GM18907 (cell line): ENCODE measurements around the gene GANAB.
"Not testable (repeated sequence)": the region's sequence is repeated elsewhere in the genome, so short reads cannot be mapped to it uniquely, and the experiment has no call there.

Experiments
- ATAC-seq: cut with Tn5 transposase; IDR thresholded peaks from one replicate; pipeline ENCODE4 v1.9.1; 2021; ENCODE audit warnings: mild to moderate bottlenecking, moderate library complexity; ENCODE audit not compliant: unreplicated experiment

The GANAB gene

GRCh38 chr11:62621567-62622470 is 24.6 kb downstream of the GANAB start, which contains the start of gene B3GAT3:
Gene B3GAT3, minus strand, starts transcription at chr11:62621986. Its CDS starts 39 bp downstream, at chr11:62621947.
- peak; percentile 91 for ATAC-seq

DNA sequence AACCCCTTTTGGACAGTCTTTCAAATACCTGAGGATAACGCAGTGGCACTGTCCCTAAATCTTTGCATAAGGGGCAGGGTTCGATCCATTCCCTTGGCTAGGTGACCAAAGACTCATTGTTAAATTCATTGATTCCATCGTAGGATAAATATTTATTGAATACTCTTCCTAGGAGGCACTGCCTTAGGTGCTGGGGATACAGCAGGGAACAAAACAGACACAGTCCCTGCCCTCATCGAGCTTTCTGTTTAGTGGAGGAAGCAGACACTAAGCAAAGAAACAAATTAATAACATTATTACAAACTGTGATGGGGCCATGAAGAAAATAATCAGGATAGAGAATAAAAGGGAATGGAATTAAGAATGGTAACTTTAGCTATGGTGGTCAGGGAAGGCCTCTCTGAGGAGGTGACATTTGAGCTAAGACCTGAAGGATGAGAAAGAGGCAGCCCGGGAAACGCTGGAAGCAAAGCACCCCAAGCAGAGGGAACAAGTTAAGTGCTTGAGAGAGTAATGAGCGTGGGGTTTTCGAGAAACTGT is 25.3 kb downstream of the GANAB start:
- no peak for ATAC-seq

GRCh38 chr11:62616957-62617356 is 29.5 kb downstream of the GANAB start:
- ATAC-seq = not testable (repeated sequence)

- no peak for ATAC-seq
These were observed 30.9 kb downstream of the GANAB start for GRCh38 chr11:62615521-62615920.

DNA sequence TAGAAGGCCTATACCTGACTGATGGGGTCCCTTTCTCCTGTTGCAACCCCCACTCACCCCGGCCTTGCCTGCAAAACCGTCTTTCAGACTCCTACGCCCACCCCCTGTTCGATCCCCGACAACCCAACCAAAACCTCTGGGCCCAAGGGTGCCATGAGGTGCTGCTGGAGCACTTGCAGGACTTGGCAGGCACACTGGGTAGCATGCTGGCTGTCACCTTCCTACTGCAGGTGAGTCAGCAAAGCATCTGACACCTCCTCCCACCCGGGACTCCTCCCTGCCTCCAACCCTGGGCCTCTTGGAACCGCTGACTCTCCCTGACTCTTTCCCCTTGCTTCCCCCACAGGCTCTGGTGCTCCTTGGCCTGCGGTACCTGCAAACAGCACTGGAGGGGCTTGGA is 32.1 kb downstream of the GANAB start:
- no peak for ATAC-seq

GRCh38 chr11:62613291-62613778 is 33.1 kb downstream of the GANAB start:
- peak; percentile 2 for ATAC-seq

GRCh38 chr11:62612366-62613290 is 33.8 kb downstream of the GANAB start, which contains the start of the genes EML3 and ROM1:
Gene EML3, minus strand, starts transcription at chr11:62612775. Its CDS starts 318 bp downstream, at chr11:62612457.
Gene ROM1, plus strand, starts transcription at chr11:62613257. Its CDS starts 25 bp downstream, at chr11:62613282.
- ATAC-seq = peak; percentile 70

DNA sequence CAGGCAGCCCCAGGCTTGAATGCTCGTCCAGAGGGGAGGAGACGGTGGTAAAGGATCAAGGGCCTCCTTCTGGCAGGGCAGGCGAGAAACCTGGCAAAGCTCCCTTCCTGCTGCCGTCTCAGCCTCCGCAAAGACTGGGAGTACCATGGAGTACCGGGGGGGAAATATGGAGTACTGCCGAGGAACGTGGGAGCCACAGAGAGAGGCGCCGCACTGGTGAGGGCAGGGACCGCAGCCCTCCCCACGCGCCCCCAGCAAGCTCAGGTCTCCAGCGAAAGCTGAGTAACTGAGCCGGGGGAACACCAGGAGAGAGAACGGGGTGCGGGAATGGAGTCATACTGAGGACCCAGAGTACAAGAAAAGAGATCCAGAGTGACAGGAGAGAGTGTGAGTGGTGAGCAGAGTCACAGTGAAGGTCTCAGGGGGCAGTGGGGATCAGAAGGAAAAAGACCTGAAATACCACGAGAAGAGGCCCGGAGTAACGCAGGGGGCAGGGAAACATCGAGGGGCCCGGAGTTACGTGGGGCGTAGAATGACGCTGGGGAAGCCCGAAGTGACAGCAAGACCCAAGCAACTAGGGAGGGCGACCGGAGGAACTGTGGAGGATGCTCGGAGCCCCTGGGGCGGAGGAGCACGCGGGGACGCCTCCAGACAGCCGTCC is 34.6 kb downstream of the GANAB start:
- ATAC-seq = peak; percentile 2

DNA sequence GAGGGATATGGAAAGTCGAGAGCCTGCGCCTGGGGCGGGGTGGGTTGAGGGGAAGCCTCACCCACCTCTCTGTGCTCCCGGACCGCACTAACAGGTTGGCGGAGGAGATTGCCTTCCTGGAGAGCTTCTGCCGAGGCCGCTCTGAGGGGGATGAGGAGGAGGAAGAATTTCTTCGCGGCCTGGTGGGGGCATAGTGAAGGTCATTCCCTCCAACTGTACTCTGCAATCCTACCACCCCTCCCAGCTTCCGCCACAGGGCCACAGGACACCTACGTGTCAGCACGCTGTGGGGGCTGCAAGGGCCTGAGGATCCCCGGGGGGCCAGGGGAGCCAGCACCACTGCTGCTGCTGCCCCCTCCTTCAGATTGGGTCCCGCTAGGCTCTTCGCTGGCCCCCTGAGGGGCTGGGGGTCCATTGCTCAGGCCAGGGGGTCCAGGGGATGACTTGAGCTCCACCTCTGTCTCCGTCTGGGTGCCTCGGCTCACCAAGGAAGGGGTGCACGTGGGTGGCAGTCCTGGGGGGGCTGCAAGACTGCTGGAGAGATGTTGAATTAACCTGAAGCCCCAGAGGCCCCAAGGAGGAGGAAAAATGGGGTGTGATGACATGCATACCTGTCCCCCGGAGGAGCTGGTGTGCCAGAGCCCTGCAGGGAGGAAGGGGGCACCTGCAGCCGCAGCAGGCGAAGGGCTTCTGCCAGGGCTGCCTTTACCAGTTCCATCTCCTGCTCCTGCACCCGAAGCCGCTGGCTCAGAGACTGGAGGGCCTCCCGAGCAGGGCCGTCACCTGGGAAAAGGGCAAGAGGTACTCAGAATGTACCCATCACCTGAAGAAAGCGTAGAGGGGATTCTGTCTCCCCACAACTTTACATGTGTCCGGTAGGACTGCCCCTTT is 35.4 kb downstream of the GANAB start:
- ATAC-seq = no peak

GRCh38 chr11:62610403-62610802 is 36.0 kb downstream of the GANAB start:
- ATAC-seq = no peak

DNA sequence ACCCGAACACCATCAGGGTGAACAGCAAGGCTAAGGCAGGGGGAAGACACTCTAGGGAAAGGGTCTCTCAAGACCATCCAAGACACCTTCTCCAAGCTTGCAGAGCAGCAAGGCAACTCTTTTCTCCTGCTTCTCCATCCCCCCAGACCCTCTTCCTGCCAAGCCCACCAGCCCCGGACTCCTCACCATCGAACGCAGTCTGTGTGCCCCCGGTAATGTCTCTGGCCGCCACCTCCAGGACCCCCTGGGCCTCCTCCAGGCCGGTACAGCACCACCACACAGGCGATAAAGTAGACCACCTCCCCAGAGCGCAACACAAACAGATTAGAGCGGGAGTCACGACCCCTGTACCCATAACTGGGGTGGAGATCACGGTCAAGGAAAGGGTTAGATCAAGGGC is 37.6 kb downstream of the GANAB start:
- no peak for ATAC-seq

GRCh38 chr11:62607714-62608113 is 38.7 kb downstream of the GANAB start:
- ATAC-seq = no peak

DNA sequence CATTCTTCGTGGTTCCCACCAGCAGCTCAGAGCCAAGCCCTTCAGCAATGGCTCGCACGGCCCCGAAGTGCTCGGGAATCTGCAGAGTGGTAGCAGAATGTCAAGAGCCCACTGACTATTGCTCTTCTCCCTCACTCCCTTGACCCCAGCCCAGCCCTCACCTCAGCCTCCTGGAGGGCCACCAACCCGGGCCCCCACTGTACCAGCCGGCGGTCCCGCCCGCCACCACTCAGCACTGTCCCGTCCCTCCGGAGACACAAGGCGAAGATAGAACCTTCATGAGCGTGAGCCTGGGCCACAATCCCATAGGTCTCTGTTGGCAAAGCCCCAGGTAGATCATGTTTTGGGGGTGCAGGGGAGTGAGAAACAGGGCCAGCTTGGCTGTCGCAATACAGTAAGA is 40.5 kb downstream of the GANAB start:
- ATAC-seq = no peak

DNA sequence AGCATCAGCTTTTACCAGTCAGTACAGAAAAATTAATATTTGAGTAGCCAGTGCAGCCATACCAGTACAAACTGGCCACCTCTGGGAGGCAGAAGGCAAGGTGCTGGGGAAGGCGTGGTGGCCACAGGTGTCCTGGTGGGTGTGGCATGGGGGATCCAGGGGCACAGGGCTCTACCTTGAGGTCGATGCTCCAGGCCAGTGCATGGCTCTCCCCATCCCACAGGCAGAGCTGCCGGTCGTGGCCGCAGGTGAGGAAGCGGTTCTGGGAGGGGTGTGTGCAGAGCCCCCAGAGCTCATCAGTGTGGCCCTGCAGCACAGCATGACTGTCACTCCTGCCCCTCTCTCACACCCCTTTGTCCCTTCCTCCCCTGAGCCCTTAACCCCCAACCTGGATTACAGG is 40.9 kb downstream of the GANAB start:
- no peak for ATAC-seq

DNA sequence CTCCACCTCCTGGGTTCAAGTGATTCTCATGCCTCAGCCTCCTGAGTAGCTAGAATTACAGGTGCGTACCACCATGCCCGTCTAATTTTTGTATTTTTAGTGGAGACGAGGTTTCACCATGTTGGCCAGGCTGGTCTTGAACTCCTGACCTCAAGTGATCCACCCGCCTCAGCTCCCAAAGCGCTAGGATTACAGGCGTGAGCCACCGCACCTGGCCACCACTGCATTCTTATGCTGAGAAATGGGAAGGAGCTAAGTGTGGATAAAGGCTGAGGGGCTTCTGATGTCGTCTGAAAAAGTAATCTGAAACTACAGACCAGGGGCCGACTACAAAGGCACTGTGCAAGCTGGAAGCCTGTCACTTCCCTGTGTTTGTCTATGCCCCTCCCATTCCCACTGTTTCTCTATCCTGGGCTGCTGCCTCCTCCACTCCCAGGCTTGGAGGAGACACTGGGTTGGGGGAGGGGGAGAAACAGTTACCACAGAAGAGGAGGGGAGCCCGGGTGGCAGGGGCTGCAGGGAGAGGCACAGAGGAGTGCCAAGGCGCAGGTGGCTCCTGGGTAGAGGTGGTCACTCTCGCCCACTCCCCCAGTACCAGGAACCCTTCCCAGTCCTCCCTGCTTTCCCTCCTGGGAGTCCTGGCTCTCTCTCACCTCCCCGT is 41.8 kb downstream of the GANAB start:
- ATAC-seq = no peak

DNA sequence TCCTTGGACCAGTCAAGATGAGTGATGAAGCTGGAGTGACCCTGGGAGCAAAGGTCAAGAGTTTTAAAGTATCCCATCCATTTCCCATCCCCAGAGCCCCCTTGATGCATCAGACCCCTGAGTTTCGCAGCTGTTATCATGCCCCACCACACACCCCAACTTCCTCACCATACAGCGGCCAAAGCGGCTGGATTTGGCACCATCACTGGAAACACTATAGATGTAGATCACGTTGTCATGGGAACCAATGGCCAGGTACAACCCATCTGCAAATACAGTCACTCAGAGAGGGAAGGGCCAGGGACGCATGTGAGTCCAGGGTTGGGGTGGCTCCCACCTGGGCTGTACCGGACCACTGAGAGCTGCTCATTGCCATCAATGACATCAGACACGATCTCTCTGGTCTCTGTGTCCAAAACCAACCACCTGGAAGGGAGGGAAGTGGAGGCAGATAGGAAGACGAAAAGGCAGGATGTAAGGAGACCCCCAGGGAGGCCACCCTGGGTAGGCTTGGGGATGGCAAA is 42.6 kb downstream of the GANAB start:
- no peak for ATAC-seq

DNA sequence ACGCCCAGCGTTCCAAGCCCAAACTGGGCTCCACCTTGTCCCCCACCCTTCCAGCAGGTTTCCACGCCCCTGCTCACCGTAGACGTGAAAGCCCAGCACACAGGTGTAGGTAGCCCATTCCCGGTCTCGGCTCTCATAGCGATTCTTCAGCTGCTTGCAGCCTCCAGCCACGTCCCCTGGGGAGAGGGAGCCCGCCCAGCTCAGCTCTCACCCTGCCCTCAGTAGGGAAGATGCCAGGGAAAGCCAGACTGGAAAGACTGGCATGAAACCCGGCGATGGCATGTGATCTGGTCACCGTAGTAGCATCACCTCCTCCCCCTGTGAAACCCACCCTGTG is 43.4 kb downstream of the GANAB start:
- no peak for ATAC-seq

GRCh38 chr11:62602141-62603071 is 44.0 kb downstream of the GANAB start:
- no peak for ATAC-seq
